CD14-positive monocyte (primary cell): ENCODE data around the gene BSN. TPM values are rescaled to one million over a fixed set of nuclear protein-coding genes. Genes with fewer than 3 reads are reported as not detected.

Experiments
- DNase-seq, 3 donors: peaks; one replicate each; pipeline ENCODE4 v3.0.0-alpha.2; 2011 to 2022
- H2AFZ ChIP-seq: 2 replicates; pipeline ENCODE4 v1.6.0; 2012; ENCODE audit warnings: mild to moderate bottlenecking, low read depth, low read length, inconsistent platforms; ENCODE audit not compliant: insufficient read depth, poor library complexity, severe bottlenecking
- H3K27ac ChIP-seq, 2 donors: 1 replicate in 1 of 2; 2 replicates in 1 of 2; pipeline ENCODE4 v1.5.1; 2012 to 2013; ENCODE audit warnings: low read length in 2 of 2, control low read depth in 1 of 2, inconsistent platforms in 1 of 2, low read depth in 1 of 2, mild to moderate bottlenecking in 1 of 2
- H3K27me3 ChIP-seq, 2 donors: one replicate each; pipeline versions ENCODE4 v1.6.0 to v1.6.1; 2011 to 2013; ENCODE audit warnings: low read length in 2 of 2; ENCODE audit not compliant: control insufficient read depth in 2 of 2, insufficient read depth in 2 of 2
- H3K36me3 ChIP-seq, 2 donors: replicated peaks in 1 of 2; 1 replicate in 1 of 2; 2 replicates in 1 of 2; pipeline versions ENCODE4 v1.5.1 to v1.6.1; 2012 to 2013; ENCODE audit warnings: low read length in 2 of 2, control low read depth in 1 of 2, inconsistent platforms in 1 of 2, mild to moderate bottlenecking in 1 of 2; ENCODE audit not compliant: insufficient read depth in 2 of 2, control insufficient read depth in 1 of 2
- H3K4me1 ChIP-seq, 2 donors: 1 replicate in 1 of 2; 2 replicates in 1 of 2; pipeline versions ENCODE4 v1.5.1 to v1.6.1; 2012 to 2013; ENCODE audit warnings: low read length in 2 of 2, control low read depth in 1 of 2, inconsistent platforms in 1 of 2, mild to moderate bottlenecking in 1 of 2, moderate library complexity in 1 of 2; ENCODE audit not compliant: insufficient read depth in 2 of 2, control insufficient read depth in 1 of 2
- H3K4me2 ChIP-seq: replicated peaks from 2 replicates; pipeline ENCODE3; 2012; ENCODE audit warnings: low read length, moderate library complexity, mild to moderate bottlenecking; ENCODE audit not compliant: poor library complexity, severe bottlenecking; ENCODE audit errors: extremely low read depth
- H3K4me3 ChIP-seq, 3 experiments: fragments of 200-600 bp in 1 of 3; sonication (generic) in 1 of 3; replicated peaks in 1 of 3; 1 replicate in 2 of 3; 2 replicates in 1 of 3; pipeline ENCODE4 v1.5.1; 2011 to 2013; ENCODE audit warnings: low read length in 3 of 3, mild to moderate bottlenecking in 3 of 3, control low read depth in 2 of 3, low read depth in 2 of 3, inconsistent platforms in 1 of 3, moderate library complexity in 1 of 3
- H3K79me2 ChIP-seq: 2 replicates; pipeline ENCODE4 v1.6.0; 2012; ENCODE audit warnings: mild to moderate bottlenecking, control low read depth, inconsistent platforms, low read length, moderate library complexity; ENCODE audit not compliant: insufficient read depth
- H3K9ac ChIP-seq: 2 replicates; pipeline ENCODE4 v1.6.0; 2017; ENCODE audit warnings: low read length, mild to moderate bottlenecking; ENCODE audit not compliant: insufficient read depth, poor library complexity, severe bottlenecking
- H3K9me3 ChIP-seq, 2 donors: replicated peaks in 1 of 2; 1 replicate in 1 of 2; 2 replicates in 1 of 2; pipeline versions ENCODE4 v1.5.1 to v1.6.1; 2012 to 2013; ENCODE audit warnings: low read length in 2 of 2, control low read depth in 1 of 2; ENCODE audit not compliant: control insufficient read depth in 1 of 2, insufficient read depth in 1 of 2
- H4K20me1 ChIP-seq: 2 replicates; pipeline ENCODE4 v1.6.0; 2012; ENCODE audit warnings: mild to moderate bottlenecking, low read length, control low read depth, moderate library complexity; ENCODE audit not compliant: insufficient read depth
- H3K27ac Mint-ChIP-seq, 7 donors: one replicate each; pipeline ENCODE4 v1.8.0; 2020; ENCODE audit warnings: mild to moderate bottlenecking in 7 of 7, mixed read lengths in 7 of 7, moderate library complexity in 6 of 7, inconsistent platforms in 2 of 7
- H3K27me3 Mint-ChIP-seq, 3 donors: one replicate each; pipeline ENCODE4 v1.8.0; 2021 to 2022; ENCODE audit warnings: low read depth in 3 of 3, mild to moderate bottlenecking in 3 of 3, mixed read lengths in 3 of 3, moderate library complexity in 3 of 3, inconsistent platforms in 1 of 3
- H3K36me3 Mint-ChIP-seq, 2 donors: one replicate each; pipeline ENCODE4 v1.8.0; 2020; ENCODE audit warnings: mixed read lengths in 2 of 2, inconsistent platforms in 1 of 2, mild to moderate bottlenecking in 1 of 2
- H3K4me1 Mint-ChIP-seq: one replicate; pipeline ENCODE4 v1.8.0; 2020; ENCODE audit warnings: mild to moderate bottlenecking, mixed read lengths
- H3K4me3 Mint-ChIP-seq, 2 donors: one replicate each; pipeline ENCODE4 v1.8.0; 2020; ENCODE audit warnings: mild to moderate bottlenecking in 2 of 2, mixed read lengths in 2 of 2, moderate library complexity in 1 of 2
- H3K9me3 Mint-ChIP-seq, 7 donors: one replicate each; pipeline ENCODE4 v1.8.0; 2020 to 2022; ENCODE audit warnings: mixed read lengths in 7 of 7, mild to moderate bottlenecking in 6 of 7, moderate library complexity in 6 of 7, inconsistent platforms in 2 of 7
- WGBS: methylation state at CpG from one replicate; pipeline ENCODE4 v1.1.5; 2013; ENCODE audit warnings: missing lambda C conversion rate; ENCODE audit not compliant: insufficient coverage; 5-methylcytosine and 5-hydroxymethylcytosine counted together
- intact Hi-C, 2 donors: fragments of 100-400 bp; cut with micrococcal nuclease; formaldehyde crosslinking; loops; one replicate each; pipeline versions ENCODE4 v1.15.0 to v1.15.1; 2023
- polyA plus RNA-seq, 3 donors: library from polyadenylated mRNA; depleted of rRNA in 1 of 3; unstranded in 2 of 3; stranded (reverse) in 1 of 3; fragments of 300-500 nt in 2 of 3; fragments of >200 nt in 1 of 3; fragmentation: Illumina TruSeq in 2 of 3; gene quantifications; 1 replicate in 2 of 3; 2 replicates in 1 of 3; pipeline ENCODE4 v1.2.3, GENCODE V29; 2012 to 2021
- TF ChIP-seq, protein P1 (sequence below): fragments of 200-600 bp; IDR thresholded peaks from one replicate; pipeline ENCODE4 v1.8.0; 2022; ENCODE audit warnings: antibody characterized with exemption, mild to moderate bottlenecking

Gene BSN
- polyA plus RNA-seq, 3 donors: not detected

- no peak overlapping the region for H3K27ac Mint-ChIP-seq
- peaks cover 0 to 3% (median 1%) of the 10 kb centered on the region in 7 donors for H3K9me3 Mint-ChIP-seq
- no peak overlapping the region for H3K27ac ChIP-seq
- H4K20me1 ChIP-seq: no peaks in the 10 kb centered on the region
- no peaks in the 10 kb centered on the region for H3K4me1 ChIP-seq
- no peak overlapping the region for H3K4me3 Mint-ChIP-seq
- H3K4me2 ChIP-seq: no peak overlapping the region
- no peaks in the 10 kb centered on the region for H3K4me1 Mint-ChIP-seq
- no peaks in the 10 kb centered on the region for H3K36me3 ChIP-seq
- no peaks in the 10 kb centered on the region for H3K36me3 Mint-ChIP-seq
- no CpG with 5 or more reads among the region's 3 CpGs for WGBS
- no peaks in the 10 kb centered on the region for H3K79me2 ChIP-seq
- no peaks in the 10 kb centered on the region for H3K9me3 ChIP-seq
- H3K27me3 Mint-ChIP-seq: peaks cover 4 to 16% (median 6%) of the 10 kb centered on the region in 3 donors
- DNase-seq: no peak
- no peaks in the 10 kb centered on the region for H3K27me3 ChIP-seq
- TF ChIP-seq, protein P1, sequence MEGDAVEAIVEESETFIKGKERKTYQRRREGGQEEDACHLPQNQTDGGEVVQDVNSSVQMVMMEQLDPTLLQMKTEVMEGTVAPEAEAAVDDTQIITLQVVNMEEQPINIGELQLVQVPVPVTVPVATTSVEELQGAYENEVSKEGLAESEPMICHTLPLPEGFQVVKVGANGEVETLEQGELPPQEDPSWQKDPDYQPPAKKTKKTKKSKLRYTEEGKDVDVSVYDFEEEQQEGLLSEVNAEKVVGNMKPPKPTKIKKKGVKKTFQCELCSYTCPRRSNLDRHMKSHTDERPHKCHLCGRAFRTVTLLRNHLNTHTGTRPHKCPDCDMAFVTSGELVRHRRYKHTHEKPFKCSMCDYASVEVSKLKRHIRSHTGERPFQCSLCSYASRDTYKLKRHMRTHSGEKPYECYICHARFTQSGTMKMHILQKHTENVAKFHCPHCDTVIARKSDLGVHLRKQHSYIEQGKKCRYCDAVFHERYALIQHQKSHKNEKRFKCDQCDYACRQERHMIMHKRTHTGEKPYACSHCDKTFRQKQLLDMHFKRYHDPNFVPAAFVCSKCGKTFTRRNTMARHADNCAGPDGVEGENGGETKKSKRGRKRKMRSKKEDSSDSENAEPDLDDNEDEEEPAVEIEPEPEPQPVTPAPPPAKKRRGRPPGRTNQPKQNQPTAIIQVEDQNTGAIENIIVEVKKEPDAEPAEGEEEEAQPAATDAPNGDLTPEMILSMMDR: no peak
- no peak overlapping the region for H3K4me3 ChIP-seq
- H2AFZ ChIP-seq: no peak overlapping the region
- intact Hi-C loops: no loop called here
- H3K9ac ChIP-seq: no peak overlapping the region
These were observed 37.3 kb downstream of the BSN start for GRCh38 chr3:49591615-49592014.

GRCh38 chr3:49593041-49593440 is 38.8 kb downstream of the BSN start:
- H3K9me3 ChIP-seq: no peaks in the 10 kb centered on the region
- H3K27ac Mint-ChIP-seq: no peak overlapping the region
- H3K27me3 Mint-ChIP-seq: peaks cover 2 to 14% (median 3%) of the 10 kb centered on the region in 3 donors
- no peak overlapping the region for H3K27ac ChIP-seq
- no peaks in the 10 kb centered on the region for H3K36me3 Mint-ChIP-seq
- H3K4me1 ChIP-seq: no peaks in the 10 kb centered on the region
- intact Hi-C loops: no loop called here
- no peaks in the 10 kb centered on the region for H3K4me1 Mint-ChIP-seq
- no peaks in the 10 kb centered on the region for H4K20me1 ChIP-seq
- no peaks in the 10 kb centered on the region for H3K36me3 ChIP-seq
- peaks cover 0 to 6% (median 1%) of the 10 kb centered on the region in 7 donors for H3K9me3 Mint-ChIP-seq
- H3K4me2 ChIP-seq: no peak overlapping the region
- no peaks in the 10 kb centered on the region for H3K79me2 ChIP-seq
- H3K9ac ChIP-seq: no peak overlapping the region
- TF ChIP-seq, protein P1: no peak
- no peak overlapping the region for H2AFZ ChIP-seq
- DNase-seq: no peak
- no peak overlapping the region for H3K4me3 Mint-ChIP-seq
- H3K27me3 ChIP-seq: no peaks in the 10 kb centered on the region
- WGBS: no CpG with 5 or more reads among the region's 2 CpGs
- no peak overlapping the region for H3K4me3 ChIP-seq
